CD4-positive, alpha-beta T cell treated with Interleukin-4 for 4 hours (primary cell): ENCODE data around the gene MINDY4.

Experiments
- DNase-seq: peaks from one replicate; pipeline ENCODE4 v3.0.0-alpha.2; 2020

The MINDY4 gene

DNA sequence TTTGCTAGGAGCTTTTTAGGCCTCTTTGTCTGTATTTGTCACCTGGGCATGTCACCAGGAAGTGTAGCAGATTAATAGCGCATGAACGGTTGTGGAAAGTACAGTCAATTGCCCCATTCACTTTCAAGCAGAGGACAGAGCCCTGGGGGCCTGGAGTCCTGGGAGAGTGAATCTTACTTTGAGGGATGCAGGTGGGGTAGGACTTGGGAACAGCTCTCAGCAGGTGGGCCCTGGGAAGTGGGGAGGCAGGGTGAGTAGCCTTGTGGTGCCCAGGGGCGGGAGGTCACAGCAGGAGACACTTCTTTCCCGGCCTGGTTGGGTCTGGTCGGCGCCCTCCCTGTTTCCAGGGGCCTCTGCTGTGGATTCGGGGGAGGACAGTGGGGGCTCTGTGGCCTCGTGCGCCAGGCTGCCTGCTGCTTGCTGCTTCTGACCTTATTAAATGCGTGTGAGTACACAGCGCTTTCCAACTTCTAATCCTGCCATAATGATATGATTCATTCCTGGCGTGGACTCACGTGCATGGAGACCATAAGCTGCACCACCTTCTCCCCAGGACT is 88.8 kb downstream of the MINDY4 start:
- no peak for DNase-seq

DNA sequence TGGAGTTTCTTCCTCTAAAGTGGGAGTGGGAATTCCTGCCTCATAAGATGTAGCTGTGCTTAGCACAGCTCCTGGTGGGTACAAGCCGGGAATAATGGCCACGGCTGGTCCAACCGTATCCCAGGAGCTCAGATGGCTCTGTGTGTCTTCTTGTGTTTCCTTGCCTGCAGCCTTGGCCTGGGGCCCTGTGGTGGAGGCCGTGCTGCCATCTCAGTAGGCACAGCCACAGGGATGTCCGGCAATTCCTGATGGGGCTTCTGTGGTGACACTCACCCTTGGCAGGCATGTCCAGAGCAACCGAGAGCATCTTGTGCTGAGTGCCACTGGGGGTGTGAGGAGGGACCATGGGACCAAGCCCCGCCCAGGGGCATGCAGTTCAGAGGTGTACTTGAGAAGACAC is 90.4 kb downstream of the MINDY4 start:
- DNase-seq, result no peak

DNA sequence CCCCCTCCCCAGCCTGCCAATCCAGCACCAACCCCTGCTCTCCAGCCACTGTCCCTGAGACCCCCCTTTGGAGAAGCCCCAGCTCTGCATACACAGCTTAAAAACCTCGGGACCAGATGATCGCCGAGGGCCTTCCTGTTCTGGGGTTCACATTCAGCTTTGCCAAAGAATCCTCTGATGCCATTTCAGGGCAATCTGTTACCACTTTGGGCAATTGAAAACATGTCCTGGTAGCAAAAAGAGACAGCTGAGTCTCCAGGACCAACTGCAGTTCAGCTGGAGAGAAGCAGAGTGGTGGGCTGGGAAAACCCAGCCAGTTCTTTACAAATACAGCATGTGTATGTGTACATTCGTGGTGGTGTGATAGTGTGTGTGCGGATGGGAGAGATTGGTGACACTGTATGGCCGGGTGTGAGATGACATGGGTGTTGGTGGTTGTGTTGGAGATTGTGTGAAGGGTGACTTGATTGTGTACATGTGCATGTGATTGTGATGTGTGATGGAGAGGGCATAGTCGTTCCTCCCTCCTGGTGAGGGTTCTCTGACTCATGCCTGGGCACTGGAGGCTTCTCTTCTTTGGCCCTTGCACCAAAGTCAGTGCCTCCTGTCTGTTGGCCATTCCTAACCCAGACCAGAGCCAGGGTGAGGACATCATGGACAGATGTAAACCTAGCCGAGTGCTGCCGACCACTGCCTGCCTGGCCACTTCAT is 91.9 kb downstream of the MINDY4 start:
- no peak for DNase-seq

DNA sequence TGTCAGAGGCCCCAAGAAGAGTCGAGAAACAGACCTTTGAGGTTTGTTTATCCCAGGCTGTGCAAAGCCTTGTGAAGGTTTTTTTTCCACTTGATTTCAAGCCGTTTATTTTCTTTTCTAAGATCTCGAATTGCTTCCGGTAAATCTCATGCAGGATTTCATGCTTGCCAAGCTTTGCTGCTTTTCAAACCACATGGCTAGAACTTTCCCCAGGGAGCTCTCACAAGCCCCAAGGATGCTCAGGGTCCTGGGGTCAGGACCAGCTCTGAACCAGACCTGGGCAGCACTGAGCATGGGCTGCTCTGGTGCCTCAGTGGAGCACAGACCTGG is 92.5 kb downstream of the MINDY4 start:
- no peak for DNase-seq

DNA sequence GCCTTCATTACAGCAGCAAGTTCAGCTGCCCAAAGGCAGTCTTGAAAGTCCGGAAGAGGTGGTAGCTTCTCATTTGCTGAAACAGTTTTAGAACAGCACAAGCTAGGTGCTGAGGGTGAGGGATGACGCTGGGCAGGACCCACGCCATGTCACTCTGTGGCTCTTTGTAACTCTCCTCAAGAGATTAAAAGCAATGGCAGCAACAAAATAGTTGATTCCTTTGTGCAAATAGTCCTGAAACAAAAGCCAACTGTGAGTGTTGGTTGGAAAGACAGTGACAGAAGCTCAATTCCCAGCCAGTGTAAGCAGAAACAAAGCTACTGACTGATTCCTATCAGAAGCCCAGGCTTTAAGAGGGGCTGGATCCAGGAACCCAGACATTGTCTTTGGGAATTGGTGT is 92.9 kb downstream of the MINDY4 start:
- DNase-seq, result no peak

DNA sequence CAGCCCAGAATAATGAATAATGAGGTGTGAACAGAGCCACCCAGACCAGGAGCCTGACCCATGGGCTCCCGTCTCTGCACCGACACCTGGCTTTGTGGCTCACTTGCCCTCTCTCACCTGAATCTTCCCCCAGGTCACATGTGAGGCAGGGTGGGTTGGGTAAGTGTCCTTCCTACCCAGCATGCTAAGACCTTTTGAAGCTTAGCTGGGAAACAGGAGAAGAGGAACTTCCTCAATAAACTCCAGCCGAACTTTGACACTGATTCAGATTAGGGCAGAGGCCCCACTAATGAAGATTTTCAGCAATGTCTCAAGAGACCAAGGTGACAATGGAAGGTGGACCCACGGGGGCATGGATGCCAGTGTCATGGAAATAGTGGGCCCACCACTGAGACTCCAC is 93.9 kb downstream of the MINDY4 start:
- no peak for DNase-seq

DNA sequence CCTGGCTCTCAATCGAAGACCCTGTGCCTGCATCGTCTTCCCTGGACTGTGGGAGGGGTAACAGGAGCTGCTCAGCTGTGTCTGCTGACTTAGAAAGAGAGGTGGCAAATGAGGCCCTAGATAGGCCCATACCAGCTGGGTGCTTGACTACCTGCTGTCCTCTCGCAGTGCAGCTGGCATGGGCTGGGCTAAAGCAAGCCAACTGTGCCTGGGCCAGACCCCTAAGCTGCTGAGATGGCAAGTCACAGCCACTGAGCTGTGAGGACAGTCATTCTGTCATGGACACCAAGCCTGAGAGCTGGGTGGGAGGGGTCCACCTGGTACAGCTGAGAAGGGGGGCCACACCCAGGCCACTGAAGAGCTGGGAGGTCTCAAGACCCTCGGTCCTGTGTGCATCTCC is 94.6 kb downstream of the MINDY4 start:
- DNase-seq, result no peak

DNA sequence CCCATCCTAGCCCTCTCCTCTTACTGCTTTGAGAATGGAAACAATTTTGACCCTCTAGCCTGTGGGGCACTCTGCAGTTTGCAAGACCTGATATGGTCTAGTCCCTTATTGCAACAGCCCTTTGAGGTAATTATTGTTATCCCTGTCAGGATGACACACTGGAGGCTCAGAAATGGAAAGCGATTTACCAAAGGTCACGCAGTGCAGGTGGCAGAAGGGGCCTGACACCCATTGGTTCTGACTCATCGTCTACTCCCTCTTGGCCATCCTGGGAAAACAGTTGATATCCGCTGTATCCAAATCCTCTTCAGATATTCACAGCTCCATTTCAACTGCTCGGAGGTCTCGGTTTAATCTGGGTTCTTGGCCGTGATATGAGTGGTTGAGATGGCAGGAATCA is 95.7 kb downstream of the MINDY4 start:
- no peak for DNase-seq

DNA sequence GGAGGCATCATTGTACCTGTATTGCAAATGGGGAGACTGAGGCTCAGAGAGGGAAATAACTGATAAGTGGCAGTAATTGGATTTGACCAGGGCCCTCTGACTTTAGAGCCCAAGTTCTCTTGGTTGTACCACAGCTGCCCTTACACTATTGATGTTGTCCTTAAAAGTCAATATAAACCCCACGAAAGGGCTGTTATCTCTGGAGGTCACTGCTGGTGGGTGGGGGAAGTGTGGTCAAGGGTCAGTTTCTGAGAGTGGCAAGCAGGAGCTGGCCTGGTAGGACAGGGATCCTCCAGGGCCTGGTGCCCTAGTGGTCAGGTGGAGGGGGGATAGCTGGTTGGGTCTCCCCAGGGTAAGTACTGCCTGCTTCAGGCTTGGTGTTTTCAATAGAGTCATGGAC is 96.3 kb downstream of the MINDY4 start:
- no peak for DNase-seq

DNA sequence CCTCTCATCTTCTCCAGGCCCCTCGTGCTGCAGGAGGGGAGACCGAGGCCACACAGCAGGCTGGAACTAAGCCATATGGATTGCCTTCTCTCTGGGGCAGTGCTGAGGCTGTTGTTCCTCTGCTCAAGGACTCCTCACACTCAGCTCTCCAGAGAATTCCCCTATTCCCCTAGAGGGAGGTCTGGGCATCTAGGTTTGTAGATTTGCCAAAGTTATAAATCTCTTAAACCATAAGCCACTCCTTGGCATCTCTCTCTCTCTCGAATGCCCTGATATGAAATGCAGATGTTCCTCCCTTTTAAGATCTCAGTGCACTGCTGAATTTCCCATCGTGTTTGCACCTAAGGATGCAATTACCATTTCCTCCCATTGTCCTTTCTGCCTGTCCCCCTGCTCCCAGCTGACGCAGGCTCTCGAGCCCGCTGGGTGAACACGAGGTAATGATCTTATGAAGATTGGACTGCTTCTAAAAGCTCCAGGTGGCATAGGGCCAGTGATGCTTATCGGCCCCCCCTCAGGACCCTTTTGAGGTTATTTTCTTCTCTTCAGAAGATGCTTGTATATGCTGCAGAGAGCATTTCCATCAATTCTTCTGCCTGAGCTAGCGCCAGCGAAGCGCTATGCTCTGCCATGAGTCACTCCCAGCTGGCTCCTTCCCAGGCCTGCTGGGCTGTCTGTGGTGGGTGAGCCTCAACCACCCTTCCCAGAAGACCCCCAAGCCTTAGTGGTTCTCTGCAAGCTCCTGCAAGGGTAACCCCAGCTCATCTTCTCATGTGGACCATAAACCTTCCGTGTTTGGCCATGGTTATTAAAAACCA is 98.8 kb downstream of the MINDY4 start:
- no peak for DNase-seq

DNA sequence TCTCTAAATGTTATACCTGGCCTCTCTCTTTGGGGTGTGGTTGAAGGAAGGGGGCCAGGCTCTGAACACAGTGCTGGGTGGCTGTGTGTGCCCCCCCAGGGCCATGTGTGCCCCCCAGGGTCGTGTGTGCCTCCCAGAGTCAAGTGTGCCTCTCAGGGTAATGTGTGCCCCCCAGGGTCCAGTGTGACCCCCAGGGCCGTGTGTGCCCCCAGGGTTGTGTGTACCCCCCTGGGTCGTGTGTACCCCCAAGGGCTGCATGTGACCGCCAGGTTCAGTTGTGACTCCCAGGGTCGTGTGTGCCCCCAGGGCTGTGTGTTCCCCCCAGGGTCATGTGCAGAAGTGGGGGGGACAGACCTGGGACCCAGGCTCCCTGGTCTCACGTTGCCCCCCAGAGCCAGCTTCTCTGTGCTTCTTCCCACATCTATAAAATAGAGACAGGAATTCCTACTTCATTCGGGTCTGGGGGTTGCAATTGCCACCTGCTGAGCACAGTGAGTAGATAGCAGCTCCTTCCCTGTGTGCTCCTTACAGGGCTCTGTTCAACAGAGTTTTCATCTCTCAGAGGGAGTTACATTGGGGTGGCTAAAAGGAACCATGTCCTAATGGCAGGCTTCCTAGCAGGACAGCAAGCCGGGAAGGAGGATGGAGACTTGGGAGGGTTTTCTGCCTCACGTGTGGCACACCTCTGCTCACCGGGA is 99.8 kb downstream of the MINDY4 start:
- no peak for DNase-seq

DNA sequence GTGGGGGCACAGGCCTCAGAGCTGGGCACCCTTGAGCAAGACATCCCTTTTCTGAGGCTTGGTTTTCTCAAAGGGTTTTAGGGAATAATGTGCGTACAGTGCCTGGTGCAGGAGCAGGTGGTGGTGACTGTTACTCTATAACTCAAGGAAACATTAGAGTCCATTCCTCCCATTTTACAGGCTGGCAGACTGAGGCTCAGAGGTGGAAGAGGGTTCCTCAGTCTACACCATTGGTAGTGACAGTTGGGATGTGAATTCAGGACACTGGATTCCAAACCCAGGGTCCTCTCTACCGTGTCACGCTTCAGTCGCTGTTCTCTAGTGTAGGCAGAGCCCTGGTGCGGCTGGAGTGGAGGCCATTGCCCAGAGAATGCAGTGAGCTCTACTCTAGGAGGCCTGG is 100.4 kb downstream of the MINDY4 start:
- no peak for DNase-seq

DNA sequence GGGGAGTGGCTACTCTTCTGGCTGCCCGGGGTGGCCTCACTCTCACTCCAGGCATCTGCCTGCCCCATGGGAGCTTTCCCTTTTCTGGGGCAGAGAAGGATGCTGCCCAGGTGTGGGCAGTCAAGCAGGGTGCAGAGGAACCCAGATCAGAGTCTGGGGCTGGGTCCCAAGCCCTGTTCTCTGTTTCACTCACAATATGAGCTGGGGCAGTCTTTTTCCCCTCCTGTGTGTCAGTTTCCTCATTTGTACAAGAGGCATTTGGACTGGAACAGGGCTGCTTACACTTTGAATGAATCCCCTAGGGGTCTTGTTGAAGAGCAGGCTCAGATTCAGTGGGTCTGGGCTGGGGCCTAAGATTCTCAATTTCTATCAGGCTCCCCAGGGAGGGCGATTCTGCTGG is 102.0 kb downstream of the MINDY4 start:
- no peak for DNase-seq

DNA sequence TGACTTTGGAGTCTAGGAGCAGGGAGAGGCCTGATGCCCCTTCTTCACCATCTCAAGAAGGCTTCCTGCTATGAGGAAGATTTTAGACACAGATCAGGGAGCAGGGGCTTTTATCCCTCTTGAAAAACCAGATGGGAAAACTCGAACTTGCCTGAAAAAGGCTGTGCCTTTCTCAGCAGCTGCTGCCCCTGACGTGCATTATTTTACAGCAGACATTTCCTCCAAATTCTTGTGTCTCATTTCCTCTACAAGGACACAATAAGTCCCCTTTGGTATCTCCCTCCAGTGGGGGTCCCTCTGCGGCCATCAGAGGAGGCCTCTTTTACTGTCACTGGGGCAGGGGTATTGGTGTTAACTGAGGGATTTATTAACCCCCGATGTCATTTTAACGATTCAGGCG is 102.4 kb downstream of the MINDY4 start:
- no peak for DNase-seq

DNA sequence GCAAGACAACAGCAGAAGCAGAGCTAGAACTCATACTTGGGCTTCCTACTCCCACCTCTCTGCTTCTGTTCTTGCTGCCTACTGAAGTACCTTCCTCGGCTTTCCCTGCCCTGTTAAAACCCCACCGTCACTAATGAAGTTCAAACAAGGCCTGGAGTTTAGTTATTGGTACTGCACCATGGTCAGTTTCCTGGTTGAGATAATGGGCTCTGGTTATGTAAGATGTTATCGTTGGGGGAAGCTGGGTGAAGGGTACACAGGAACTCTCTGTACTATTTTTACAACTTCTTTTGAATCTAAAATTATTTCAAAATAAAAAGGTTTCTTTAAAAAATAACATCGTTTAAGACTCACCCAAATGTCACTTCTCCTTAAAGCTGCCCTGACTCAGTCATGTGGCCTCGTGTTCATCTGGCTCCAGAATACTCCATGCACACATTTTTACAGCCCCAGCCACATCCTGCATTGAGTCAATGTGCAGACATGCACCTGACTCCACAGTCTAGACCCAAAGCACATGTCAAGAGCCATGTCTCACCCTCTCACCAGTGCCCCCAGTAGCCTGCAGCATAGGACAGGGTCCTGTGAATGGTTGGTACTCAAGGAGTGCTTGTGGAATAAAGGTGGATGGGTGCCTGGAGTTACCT is 103.6 kb downstream of the MINDY4 start:
- DNase-seq, result no peak

DNA sequence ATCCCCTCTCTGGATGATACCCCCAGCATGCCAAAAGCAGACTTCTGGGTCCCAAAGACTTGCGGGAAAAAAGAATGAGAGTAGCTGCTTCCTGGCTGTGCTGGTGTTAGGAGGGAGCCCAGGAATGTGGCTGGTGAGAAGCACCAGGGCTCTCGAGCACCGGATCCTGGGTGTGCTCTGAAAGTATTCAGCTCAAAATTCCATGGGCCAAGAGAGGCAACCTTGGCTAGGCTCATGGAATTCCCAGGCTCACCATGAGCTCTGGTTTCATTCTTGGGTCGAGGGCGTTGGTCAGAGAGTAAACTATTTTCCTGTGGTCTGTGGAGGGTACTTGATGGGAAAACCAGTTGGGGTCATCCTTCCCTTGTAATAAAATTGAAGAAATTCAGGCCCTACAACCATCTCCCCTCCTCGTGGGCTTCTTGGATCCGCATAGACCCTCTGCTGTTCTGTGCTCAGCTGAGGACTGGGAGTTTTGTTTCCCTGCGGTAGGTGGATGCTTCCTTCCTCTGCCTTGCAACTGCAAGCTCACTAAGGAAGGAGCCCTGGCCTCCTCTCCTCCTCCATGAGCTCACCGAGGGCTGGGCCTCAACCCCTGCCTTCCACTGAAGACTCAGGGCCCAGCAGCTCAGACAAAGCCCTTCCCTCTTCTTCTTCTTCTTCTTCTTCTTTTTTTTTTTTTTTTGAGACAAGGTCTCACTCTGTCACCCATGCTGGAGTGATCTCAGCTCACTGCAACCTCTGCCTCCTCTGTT is 106.0 kb downstream of the MINDY4 start:
- no peak for DNase-seq

DNA sequence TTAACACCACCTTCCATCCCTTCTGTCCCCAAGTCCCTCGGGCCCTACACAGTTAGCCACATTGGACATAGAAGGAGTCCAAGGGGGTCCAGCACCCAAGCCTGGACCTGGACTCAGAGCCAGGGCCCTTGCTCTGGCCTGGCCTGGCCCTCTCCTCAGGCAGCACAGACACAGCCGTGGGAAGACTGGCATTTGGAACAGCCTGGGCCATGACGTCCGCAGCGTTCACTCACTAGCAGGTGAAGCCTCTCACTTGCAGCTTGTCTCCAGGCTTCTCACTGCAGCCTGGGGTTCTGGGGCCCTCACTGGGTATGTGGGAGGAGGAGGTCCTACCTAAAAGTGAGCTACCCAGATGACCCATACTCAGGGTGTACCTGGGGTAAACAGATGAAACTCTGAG is 106.8 kb downstream of the MINDY4 start:
- DNase-seq, result no peak

DNA sequence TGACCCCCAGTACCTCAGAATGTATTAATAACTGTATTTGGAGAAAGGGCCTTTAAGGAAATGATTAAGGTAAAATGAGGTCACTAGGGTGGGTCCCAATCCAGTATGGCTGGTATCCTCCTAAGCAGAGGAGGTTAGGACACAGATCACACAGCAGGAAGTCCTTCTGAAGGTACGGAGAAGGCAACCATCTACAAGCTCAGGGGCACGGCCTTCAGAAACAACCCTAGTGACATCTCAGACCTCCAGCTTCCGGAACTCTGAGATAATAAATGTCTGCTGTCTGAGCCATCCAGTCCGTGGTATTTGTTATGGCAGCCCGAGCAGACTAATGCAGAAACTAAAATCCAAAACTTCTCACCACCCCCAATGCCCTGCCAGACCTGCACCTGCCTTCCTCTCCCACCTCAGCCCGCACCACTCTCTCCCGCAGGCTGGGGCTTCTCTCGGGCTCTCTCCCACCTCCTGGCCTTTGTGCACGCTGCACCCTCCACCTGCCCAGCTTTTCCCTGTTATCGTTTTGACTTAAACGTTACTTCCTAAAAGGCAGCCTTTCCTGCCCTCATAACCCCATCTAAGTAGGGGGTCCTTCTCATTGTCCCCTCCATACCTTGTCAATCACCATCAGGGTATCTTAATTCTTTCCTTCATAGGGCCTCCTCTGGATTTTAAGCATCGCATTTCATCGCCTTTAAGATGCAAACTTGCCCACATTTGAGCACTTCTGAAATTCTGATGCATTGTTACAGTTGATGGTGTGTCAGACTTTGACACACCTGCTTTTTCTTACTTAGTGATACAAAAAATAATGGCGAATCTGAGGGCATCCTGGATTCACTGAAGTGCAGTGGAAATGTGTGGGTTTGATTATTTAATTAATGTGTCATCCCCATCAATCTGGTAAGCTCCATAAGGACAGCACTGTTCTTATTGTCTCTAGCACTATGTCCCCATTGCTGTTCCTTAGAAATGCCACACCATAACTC is 108.2 kb downstream of the MINDY4 start:
- no peak for DNase-seq

DNA sequence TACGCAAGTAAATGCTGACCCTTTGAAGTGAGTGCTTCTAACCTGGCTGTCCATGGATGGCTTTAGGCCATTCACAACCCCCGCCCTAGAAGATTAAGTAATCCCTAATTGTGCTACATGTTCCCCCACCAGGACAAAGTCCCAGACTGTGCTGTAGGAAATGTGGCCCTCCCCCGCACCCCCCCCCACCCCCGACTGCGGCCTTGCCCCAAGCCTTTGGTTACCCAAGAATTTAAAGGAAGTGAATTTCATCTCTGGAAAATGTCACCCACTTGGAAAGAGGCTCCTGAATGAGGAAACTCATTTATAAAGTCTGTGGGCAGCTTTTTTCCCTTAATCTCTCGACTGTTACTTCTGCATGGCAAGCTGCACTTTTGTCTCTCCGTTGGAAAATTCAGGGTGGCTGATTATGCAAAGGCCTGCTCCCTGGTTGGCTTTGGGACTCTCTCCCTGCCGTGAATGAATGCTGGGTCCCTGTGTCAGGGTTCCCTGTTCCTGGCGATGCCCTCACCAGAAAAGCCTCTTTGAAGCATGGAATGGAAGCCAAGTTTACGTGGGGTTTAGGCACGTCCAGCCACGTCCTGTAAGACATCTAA is 109.0 kb downstream of the MINDY4 start:
- DNase-seq, result no peak

DNA sequence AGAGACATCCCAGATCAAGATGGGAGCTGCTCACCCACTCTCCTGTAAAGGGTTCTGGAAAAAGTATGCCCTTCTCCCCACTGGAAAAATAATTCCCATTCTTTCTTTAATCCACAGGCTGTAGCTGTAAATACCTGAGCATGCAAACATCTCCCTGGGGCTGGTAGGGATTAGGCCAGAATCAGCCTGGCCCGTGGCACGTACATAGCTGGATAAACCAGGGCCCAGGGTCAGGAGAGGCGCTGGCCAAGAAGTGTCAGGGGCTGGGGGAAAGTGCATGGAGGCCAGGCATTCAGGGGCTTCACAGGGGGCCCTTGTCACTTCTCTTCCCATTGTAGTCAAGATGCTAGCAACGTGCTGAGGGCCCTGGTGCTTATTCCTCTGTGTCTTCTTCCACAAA is 109.7 kb downstream of the MINDY4 start:
- DNase-seq, result no peak

DNA sequence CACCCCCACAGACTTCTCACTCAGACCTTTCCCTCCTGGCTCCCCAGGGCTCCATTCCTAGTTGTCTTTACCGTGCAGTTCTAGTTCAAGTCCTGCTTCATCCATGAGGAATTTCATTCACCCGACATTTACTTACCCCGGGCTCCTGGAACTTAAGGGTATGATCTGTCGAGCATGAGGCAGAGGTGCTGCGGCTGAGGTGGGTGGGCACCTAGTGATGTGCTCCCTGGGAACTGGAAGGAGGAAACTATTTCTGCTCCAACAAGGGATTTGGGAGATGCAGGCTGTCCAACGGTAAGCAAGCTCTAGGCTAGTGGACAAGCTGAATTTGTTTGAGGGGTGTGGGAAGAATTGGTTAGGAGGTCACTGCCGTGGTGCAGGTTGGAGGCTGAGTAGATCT is 110.2 kb downstream of the MINDY4 start:
- no peak for DNase-seq
